Activated naive CD8-positive, alpha-beta T cell treated with anti-CD3 and anti-CD28 coated beads for 36 hours (primary cell): Measurements from ENCODE around the gene CTAG1A. TPM values are rescaled to one million over a fixed set of nuclear protein-coding genes. Genes with fewer than 3 reads are reported as not detected.
"Not testable (repeated sequence)": the region's sequence is repeated elsewhere in the genome, so short reads cannot be mapped to it uniquely, and the experiment has no call there.

Experiments
- DNase-seq: peaks from one replicate; pipeline ENCODE4 v3.0.0; 2021
- H3K27ac Mint-ChIP-seq: one replicate; pipeline ENCODE4 v1.8.0; 2022; ENCODE audit warnings: mild to moderate bottlenecking, moderate library complexity, mixed read lengths
- H3K27me3 Mint-ChIP-seq: one replicate; pipeline ENCODE4 v1.8.0; 2022; ENCODE audit warnings: mild to moderate bottlenecking, mixed read lengths
- H3K36me3 Mint-ChIP-seq: one replicate; pipeline ENCODE4 v1.8.0; 2021; ENCODE audit warnings: mild to moderate bottlenecking, mixed read lengths
- H3K4me1 Mint-ChIP-seq: one replicate; pipeline ENCODE4 v1.8.0; 2021; ENCODE audit warnings: mixed read lengths
- H3K4me3 Mint-ChIP-seq: one replicate; pipeline ENCODE4 v1.8.0; 2022; ENCODE audit warnings: mild to moderate bottlenecking, moderate library complexity, mixed read lengths
- H3K9me3 Mint-ChIP-seq: one replicate; pipeline ENCODE4 v1.8.0; 2022; ENCODE audit warnings: mixed read lengths
- total RNA-seq, 2 experiments: library from RNA; stranded (reverse); gene quantifications; one replicate each; pipeline ENCODE4 v1.2.3, GENCODE V29; 2021

The CTAG1A gene
- total RNA-seq, 2 experiments from 2014 or later = not detected

DNA sequence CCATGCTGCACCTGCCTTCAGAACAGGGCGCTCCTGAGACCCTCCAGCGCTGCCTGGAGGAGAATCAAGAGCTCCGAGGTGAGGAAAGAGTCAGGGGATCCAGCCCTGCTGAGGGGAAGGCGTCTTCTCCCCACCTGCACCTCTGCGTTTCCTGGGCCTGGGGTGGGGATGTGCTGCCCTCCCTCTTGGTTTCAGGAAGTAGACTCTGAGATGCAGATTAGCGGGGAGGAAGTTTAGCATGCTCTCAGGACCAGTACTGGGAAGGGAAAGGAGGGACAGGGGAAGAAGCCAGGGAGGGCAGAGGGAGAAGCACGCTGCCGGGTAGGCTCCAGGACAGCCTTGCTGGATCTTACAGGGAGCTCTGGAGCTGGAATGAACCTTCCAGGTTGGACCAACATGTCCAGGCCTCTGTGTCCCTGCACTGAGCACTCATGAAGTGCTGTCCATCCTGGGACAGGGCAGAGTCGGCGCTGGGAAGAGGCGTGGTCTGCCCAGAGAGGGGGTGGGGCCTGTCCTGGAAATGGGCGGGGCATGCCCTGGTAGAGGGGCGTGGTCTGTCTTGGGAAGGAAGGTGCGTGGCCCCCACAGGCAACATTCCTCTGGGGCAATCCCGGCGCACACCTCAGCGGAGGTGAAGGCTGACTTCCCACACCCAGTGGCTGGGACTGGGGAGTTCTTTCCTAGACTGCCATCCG lies 32.7 kb upstream of the CTAG1A start:
- H3K27ac Mint-ChIP-seq = peak overlapping the region; percentile 8
- H3K4me1 Mint-ChIP-seq = peaks cover 11% of the 10 kb centered on the region
- not testable (repeated sequence) for H3K9me3 Mint-ChIP-seq, H3K4me3 Mint-ChIP-seq, DNase-seq, H3K27me3 Mint-ChIP-seq
- H3K36me3 Mint-ChIP-seq = peaks cover 16% of the 10 kb centered on the region

DNA sequence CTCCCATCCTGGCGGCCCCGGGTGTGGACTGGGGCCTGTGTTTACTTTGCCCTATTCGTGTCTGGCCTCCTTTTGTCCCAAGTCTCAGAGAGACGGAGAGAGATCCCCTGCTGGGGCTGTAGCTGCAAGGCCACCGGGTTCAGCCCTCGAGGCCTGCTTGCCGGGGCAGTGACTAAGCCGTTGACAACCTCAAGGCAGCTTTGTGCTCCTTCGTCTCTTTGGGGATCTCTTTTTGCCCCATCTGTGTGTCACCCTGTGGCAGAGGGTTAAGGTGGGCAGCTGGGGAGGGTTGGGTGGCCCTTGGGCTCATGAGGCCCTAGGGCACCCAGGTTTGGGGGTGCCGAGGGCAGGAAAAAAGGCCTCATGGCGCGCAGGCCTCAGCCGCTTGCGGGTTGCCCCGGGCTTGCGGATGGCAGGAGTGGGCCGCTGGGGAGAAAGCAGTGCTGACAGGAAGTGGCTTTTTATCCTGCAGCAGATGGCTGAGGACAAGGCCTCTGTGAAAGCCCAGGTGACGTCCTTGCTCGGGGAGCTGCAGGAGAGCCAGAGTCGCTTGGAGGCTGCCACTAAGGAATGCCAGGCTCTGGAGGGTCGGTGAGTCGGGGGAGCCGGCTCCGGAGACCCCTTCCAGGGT lies 26.8 kb upstream of the CTAG1A start:
- H3K4me1 Mint-ChIP-seq, H3K4me3 Mint-ChIP-seq, H3K27me3 Mint-ChIP-seq, H3K27ac Mint-ChIP-seq, DNase-seq, H3K9me3 Mint-ChIP-seq, H3K36me3 Mint-ChIP-seq: not testable (repeated sequence)

DNA sequence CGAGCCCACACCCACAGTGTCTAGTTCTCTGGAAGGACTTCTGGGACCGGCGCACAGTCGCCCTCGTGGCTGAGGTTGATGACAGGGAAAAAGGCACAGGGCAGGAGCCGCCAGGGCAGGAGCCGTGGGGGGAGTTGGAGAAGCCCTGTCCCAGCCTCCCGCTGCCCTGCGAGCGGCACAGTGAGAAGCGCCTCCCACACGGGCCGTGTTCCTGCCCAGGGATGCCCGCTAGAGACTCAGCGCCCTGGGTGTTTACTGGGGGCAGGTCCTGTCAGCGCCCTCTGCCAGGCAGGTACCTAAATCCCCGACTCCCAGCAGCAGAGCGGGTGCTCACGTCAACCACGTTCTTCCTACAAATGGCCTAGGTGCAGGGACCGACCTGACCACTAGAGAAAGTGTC lies 26.0 kb upstream of the CTAG1A start:
- H3K4me3 Mint-ChIP-seq, DNase-seq, H3K9me3 Mint-ChIP-seq, H3K4me1 Mint-ChIP-seq, H3K36me3 Mint-ChIP-seq, H3K27me3 Mint-ChIP-seq, H3K27ac Mint-ChIP-seq: not testable (repeated sequence)

DNA sequence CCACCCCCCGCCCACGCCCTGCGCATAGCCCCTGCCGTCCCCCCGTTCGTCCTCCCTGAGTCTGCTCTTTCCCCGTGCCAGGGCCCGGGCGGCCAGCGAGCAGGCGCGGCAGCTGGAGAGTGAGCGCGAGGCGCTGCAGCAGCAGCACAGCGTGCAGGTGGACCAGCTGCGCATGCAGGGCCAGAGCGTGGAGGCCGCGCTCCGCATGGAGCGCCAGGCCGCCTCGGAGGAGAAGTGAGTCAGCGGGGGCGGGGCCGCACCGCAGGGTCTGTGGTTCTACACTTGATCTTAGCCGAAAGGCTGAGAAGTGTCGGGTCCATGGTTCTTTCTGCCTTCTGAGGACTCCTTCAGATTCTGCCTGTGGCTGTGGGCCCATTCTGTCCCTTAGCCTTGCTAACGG lies 24.6 kb upstream of the CTAG1A start:
- not testable (repeated sequence) for H3K4me3 Mint-ChIP-seq, H3K27me3 Mint-ChIP-seq, H3K4me1 Mint-ChIP-seq, DNase-seq, H3K27ac Mint-ChIP-seq, H3K36me3 Mint-ChIP-seq, H3K9me3 Mint-ChIP-seq

DNA sequence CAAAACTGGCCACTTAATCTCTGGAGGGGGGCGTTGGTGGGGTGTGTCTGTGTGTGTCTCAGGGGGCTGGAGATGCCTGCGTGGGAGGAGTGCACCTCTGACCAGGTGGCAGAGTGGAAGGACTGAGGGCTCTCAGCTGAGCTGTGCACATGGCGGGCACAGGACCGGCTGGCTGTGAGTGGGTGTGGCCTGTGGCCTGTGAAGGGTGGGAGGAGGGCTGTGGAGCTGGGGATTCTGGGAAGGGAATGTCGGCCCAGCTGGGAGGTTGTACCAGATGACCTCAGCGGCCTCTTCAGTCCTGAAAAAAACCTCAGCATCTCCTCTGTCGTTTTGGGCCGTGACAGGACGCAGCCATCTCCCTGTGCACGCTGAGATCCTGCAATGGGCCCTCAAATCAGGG lies 22.6 kb upstream of the CTAG1A start:
- not testable (repeated sequence) for H3K4me1 Mint-ChIP-seq, H3K4me3 Mint-ChIP-seq, H3K27ac Mint-ChIP-seq

DNA sequence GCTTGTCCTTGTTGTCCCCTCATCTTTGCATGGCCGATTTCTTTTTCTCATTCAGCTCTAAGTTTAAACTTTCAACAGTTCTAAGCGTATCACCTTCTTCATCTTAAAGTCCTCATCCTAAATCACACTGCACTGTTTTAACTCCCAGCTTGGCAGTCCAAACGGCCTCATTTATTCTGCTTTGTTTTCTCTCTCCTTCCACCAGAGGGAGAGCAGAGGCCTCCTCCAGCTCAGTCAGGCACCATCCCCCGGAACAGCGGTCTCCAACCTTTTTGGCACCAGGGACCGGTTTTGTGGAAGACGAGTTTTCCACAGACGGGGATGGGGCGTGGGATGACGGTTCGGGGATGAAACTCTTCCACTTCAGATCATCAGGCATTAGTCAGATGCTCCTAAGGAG lies 14.6 kb upstream of the CTAG1A start:
- H3K4me3 Mint-ChIP-seq, H3K9me3 Mint-ChIP-seq, DNase-seq, H3K27me3 Mint-ChIP-seq, H3K27ac Mint-ChIP-seq, H3K4me1 Mint-ChIP-seq, H3K36me3 Mint-ChIP-seq: not testable (repeated sequence)

More for the DNA sequence above, 22.6 kb upstream of the CTAG1A start:
- not testable (repeated sequence) for H3K36me3 Mint-ChIP-seq, H3K9me3 Mint-ChIP-seq, DNase-seq, H3K27me3 Mint-ChIP-seq

DNA sequence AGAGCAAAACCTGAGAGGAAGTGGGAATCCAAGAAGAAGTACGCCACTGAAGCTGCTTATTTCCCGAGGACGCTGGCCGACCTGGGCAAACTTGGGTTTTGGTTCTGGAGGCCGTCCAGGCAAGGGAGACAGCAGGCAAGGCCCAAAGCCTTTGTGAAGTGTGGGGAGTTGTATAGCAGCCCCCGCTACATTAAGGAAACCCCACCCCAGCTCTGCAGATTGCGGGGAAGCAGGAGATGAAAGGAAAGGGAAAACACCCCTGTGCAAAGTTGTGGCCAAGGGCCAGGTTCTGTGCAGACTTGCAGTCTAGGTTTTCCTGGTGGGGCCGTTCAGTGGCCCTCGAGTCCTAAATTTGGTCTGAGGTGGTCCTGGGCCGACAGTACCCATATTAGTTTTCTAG lies 11.9 kb upstream of the CTAG1A start:
- not testable (repeated sequence) for H3K4me1 Mint-ChIP-seq, H3K9me3 Mint-ChIP-seq, H3K36me3 Mint-ChIP-seq, H3K4me3 Mint-ChIP-seq, DNase-seq, H3K27me3 Mint-ChIP-seq, H3K27ac Mint-ChIP-seq

DNA sequence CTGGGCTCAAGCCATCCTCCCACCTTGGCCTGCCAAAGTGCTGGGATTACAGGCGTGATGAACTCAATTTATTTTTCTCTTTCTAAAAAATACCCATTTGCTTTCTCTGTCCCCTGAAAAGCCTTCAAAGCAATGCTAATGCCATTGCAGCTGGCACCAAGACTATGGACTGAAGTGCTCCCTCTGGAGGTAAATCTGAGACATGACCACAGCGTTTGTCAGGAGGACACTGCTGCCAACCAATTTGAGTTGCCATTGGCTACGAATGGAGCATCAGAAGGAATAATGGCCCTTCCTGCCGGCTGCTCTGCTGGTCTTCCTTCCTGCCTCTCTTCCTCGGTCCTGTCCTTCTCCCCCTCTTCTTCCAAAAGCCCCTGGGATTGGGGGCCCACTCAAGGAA lies 9.9 kb upstream of the CTAG1A start:
- not testable (repeated sequence) for H3K9me3 Mint-ChIP-seq, H3K27ac Mint-ChIP-seq, DNase-seq, H3K4me1 Mint-ChIP-seq, H3K4me3 Mint-ChIP-seq, H3K36me3 Mint-ChIP-seq, H3K27me3 Mint-ChIP-seq

DNA sequence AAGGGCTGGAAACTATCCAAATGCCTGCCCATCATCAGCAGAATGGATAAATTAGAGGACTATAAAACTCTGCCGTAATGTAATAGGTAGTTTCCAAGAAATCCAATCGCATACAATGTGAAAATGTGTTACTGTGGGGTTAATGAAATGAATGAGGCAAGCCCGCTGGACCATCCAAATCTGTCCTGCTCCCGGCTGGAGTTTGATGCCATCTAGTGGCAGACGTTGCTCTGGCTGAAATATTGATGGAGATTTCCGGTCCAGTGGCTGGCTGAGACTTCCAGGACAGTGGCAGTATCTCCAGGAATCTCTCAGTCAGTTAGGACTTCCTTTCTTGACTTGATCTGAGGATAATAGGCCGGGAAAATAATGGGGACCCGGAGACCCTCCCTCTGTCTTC lies 1.9 kb upstream of the CTAG1A start:
- not testable (repeated sequence) for H3K36me3 Mint-ChIP-seq, DNase-seq, H3K27me3 Mint-ChIP-seq, H3K9me3 Mint-ChIP-seq, H3K4me1 Mint-ChIP-seq, H3K27ac Mint-ChIP-seq, H3K4me3 Mint-ChIP-seq

DNA sequence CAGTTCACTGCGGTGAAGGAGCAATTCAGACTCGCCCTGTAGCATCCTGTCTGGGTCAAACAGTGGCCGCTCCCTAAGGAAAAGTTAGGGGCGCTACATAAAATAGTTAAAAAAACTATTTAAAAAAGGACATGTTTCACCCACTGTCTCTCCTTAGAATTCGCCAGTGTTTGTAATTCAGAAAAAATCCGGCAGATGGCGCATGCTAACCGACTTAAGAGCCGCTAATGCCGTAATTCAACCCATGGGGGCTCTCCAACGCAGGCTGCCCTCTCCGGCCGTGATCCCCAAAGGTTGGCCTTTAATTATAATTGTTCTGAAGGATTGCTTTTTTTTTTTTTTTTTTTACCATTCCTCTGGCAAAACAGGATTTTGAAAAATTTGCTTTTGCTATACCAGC lies 5.5 kb downstream of the CTAG1A start:
- not testable (repeated sequence) for H3K9me3 Mint-ChIP-seq, H3K4me3 Mint-ChIP-seq, DNase-seq, H3K27ac Mint-ChIP-seq, H3K36me3 Mint-ChIP-seq, H3K27me3 Mint-ChIP-seq, H3K4me1 Mint-ChIP-seq

DNA sequence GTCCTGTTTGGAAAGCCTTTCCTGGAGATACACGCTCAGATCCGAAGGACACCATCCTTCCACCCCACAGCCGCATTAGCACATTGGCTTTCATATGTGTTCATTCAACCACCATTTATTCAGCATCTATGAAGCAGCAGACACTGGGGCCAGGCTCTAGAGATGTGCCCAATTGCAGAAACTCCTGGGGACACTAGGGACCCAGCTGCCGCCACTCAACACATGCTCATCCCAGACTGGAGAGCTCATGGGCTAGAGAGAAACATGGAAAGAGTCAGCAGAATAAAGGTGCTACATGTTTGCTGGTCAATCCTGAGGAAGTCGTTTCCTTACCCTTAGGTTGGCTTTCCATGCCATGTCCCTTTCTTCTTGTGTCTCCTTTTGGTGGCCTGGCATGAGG lies 7.6 kb downstream of the CTAG1A start:
- DNase-seq = no peak
- no peak overlapping the region for H3K4me3 Mint-ChIP-seq
- H3K36me3 Mint-ChIP-seq = no peaks in the 10 kb centered on the region
- H3K27ac Mint-ChIP-seq = no peak overlapping the region
- H3K27me3 Mint-ChIP-seq = no peaks in the 10 kb centered on the region
- H3K4me1 Mint-ChIP-seq = no peaks in the 10 kb centered on the region
- no peaks in the 10 kb centered on the region for H3K9me3 Mint-ChIP-seq

DNA sequence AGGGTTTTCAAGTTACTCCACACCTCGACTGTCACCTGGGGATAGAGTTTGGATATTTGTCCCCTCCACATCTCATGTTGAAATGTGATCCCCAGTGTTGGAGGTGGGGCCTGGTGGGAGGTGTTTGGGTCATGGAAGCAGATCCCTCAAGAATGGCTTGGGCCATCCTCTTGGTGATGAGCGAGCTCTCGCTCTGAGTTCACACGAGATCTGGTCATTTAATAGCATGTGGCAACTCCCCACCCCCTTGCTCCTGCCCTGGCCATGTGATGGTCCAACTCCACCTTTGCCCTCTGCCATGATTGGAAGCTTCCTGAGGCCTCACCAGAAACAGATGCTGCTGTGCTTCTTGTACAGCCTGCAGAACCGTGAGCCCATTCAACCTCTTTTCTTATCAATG lies 8.3 kb downstream of the CTAG1A start:
- Mint-ChIP-seq H3K4me3 (no peak overlapping the region), H3K36me3 (no peaks in the 10 kb centered on the region), H3K4me1 (no peaks in the 10 kb centered on the region), H3K27ac (no peak overlapping the region), H3K27me3 (no peaks in the 10 kb centered on the region), H3K9me3 (no peaks in the 10 kb centered on the region)
- no peak for DNase-seq

DNA sequence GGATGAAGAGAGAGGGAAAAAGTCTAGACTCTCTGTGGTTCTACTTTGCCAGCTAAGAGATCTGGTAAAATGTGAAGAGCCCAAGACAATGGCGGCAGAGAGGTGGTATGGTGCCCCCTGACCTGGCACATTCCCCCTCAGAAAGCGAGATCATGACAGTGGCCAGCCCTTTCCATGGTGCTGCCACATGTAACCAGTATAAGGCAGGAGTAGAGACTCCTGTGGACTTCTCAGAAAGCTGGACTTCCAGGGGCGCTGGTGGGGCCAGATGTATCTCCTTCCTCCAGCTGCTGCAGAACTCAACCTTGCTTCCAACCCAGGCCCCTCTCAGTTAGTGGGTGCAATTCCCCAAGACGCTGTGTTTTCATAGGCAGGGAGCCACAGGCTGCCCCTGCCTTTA lies 9.6 kb downstream of the CTAG1A start:
- H3K27me3 Mint-ChIP-seq = no peaks in the 10 kb centered on the region
- H3K36me3 Mint-ChIP-seq = no peaks in the 10 kb centered on the region
- DNase-seq = no peak
- no peak overlapping the region for H3K27ac Mint-ChIP-seq
- H3K4me1 Mint-ChIP-seq = no peaks in the 10 kb centered on the region
- no peaks in the 10 kb centered on the region for H3K9me3 Mint-ChIP-seq
- no peak overlapping the region for H3K4me3 Mint-ChIP-seq

DNA sequence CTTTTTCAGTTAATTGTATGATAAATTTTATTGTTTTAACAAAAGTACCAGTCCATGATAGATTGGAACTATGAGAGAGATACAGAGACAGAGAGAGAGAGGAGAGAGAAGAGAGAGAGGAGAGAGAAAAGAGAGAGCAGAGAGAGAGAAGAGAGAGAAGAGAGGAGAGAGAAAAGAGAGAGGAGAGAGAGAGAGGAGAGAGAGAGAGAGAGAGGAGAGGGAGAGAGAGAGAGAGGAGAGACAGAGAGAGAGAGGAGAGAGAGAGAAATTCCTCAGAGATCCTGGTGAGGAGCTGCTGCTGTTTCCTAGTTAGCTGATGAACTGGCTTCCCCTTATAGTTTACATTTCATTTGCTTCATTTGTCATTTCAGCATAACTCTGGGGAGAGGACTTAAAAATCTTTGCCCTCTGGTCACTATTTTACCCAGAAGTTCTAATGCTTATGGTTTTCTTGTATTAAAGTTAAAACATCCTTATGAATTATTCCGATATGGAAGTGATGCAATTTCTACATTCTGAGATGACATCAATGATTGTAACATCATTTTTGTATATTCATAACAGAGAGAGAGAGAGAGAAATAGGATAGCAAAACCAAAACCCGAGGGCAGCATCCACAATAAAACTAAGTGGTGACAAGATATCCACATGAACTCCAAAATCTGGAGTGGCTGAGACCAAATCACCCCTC lies 10.8 kb downstream of the CTAG1A start:
- DNase-seq = no peak
- Mint-ChIP-seq H3K27ac (no peak overlapping the region), H3K27me3 (no peaks in the 10 kb centered on the region), H3K36me3 (no peaks in the 10 kb centered on the region), H3K9me3 (no peaks in the 10 kb centered on the region), H3K4me1 (peaks cover 3% of the 10 kb centered on the region), H3K4me3 (no peak overlapping the region)

DNA sequence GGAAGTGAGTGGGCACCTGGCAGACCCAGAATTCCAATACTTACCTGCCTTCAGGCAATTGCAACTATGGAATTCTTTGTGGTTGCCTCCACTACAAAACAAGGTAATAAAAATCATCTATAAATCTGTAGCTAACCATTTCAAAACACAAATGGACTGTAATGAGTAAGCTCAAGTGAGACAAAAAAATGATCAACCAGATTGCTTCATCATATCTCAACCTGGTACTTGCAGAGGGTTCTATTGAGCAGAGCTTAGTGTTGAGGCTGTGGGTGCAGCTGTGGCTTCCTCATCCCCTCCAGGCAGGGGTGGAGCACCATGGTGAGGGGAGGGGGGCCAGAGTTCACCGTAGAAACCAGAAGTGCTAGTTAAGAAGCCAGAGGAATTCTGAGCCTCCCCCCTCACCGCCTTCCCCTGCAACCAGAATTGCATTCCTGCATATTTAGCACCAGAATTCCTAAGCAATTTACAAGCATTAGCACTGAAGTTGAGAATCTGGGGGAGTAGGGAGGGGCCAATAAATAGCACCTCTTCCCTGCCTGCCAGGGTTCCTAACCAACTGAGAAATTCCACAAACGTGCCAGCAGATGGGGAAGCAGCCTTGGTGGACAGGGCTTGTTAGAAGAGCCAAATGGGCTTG lies 11.5 kb downstream of the CTAG1A start:
- H3K36me3 Mint-ChIP-seq = no peaks in the 10 kb centered on the region
- H3K9me3 Mint-ChIP-seq = no peaks in the 10 kb centered on the region
- H3K27me3 Mint-ChIP-seq = no peaks in the 10 kb centered on the region
- peaks cover 3% of the 10 kb centered on the region for H3K4me1 Mint-ChIP-seq
- no peak overlapping the region for H3K4me3 Mint-ChIP-seq
- H3K27ac Mint-ChIP-seq = no peak overlapping the region
- DNase-seq = no peak

DNA sequence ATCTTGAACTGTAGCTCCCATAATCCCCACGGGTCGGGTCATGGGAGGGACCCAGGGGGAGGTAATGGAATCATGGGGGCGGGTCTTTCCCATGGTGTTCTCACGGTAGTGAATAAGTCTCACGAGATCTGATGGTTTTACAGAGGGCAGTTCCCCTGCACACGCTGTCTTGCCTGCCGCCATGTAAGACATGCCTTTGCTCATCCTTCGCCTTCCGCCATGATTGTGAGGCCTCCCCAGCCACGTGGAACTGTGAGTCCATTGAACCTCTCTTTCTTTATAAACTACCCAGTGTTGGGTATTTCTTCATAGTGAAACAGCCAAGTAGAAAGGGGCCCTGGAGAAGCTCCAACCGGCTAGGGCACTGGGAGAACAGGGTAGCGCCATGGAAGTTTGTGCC lies 12.3 kb downstream of the CTAG1A start:
- no peak for DNase-seq
- no peaks in the 10 kb centered on the region for H3K27me3 Mint-ChIP-seq
- peaks cover 3% of the 10 kb centered on the region for H3K4me1 Mint-ChIP-seq
- H3K36me3 Mint-ChIP-seq = no peaks in the 10 kb centered on the region
- no peak overlapping the region for H3K27ac Mint-ChIP-seq
- no peak overlapping the region for H3K4me3 Mint-ChIP-seq
- no peaks in the 10 kb centered on the region for H3K9me3 Mint-ChIP-seq
